Motor neuron (in vitro differentiated cells): ENCODE measurements around the gene MT1H. TPM values are rescaled to one million over a fixed set of nuclear protein-coding genes. Genes with fewer than 3 reads are reported as not detected.

ENCODE experiments used
- ATAC-seq, 8 experiments: fragments of 200-7000 bp; cut with Tn5 transposase; replicated peaks in 6 of 8; 2 replicates each; pipeline ENCODE4 v1.8.0; 2021; ENCODE audit warnings: mild to moderate bottlenecking in 8 of 8, moderate library complexity in 8 of 8
- H3K27ac ChIP-seq, 2 donors: fragments of 250-450 bp; sonication (Bioruptor Pico); 2 replicates each; pipeline ENCODE4 v1.9.0; 2021; ENCODE audit warnings: antibody characterized with exemption in 2 of 2, mild to moderate bottlenecking in 2 of 2, moderate library complexity in 1 of 2
- H3K4me1 ChIP-seq, 2 donors: fragments of 250-450 bp; sonication (Bioruptor Pico); replicated peaks in 1 of 2; 2 replicates each; pipeline ENCODE4 v1.6.1; 2021; ENCODE audit warnings: antibody characterized with exemption in 2 of 2, mild to moderate bottlenecking in 2 of 2, moderate library complexity in 1 of 2
- H3K4me3 ChIP-seq, 5 donors: fragments of 250-450 bp; sonication (Bioruptor Pico); 2 replicates each; pipeline ENCODE4 v1.9.0; 2021; ENCODE audit warnings: antibody characterized with exemption in 5 of 5, mild to moderate bottlenecking in 5 of 5, moderate library complexity in 4 of 5
- WGBS, 10 experiments: fragments of 450-650 bp; shearing (Covaris generic); methylation state at CpG; one replicate each; pipeline ENCODE4 v1.0.0; 2022; 5-methylcytosine and 5-hydroxymethylcytosine counted together
- in situ Hi-C, 9 experiments: fragments of 400-800 bp; cut with MboI; loops; one replicate each; pipeline ENCODE4 v1.15.0; 2021; ENCODE audit warnings: low sequenced_read_pairs in 9 of 9, low pct_unique_long_range_greater_than_20kb in 2 of 9; ENCODE audit not compliant: unreplicated experiment in 9 of 9
- total RNA-seq, 8 experiments: library from RNA; unstranded; fragments of 300-600 nt; gene quantifications; 2 replicates each; pipeline versions ENCODE4 v1.2.3 to v1.2.4, GENCODE V29; 2022

Gene MT1H
- total RNA-seq, 8 experiments from 2014 or later, result 0.66 to 9.9 TPM; not detected in 6

- ATAC-seq, result no peak
- in situ Hi-C loops, result no loop called here
- H3K27ac ChIP-seq, result no peak overlapping the region
- H3K4me1 ChIP-seq, result peaks cover 4 to 15% of the 10 kb centered on the region in 2 donors
- 40 to 93% (median 79%) methylated on average over 1 to 2 of the region's 2 CpGs; no CpG with 5 or more reads in 7 of the 10 experiments for WGBS, 10 experiments
- no peak overlapping the region for H3K4me3 ChIP-seq
Measured at GRCh38 chr16:56641166-56641565, 28.4 kb upstream of the MT1H start.

GRCh38 chr16:56643080-56643778 is 26.4 kb upstream of the MT1H start:
- no peak overlapping the region for H3K4me3 ChIP-seq
- in situ Hi-C loops, result no loop called here
- 5 to 40% (median 8%) methylated on average over 2 to 20 of the region's 42 CpGs; no CpG with 5 or more reads in 4 of the 10 experiments for WGBS, 10 experiments

GRCh38 chr16:56643833-56644232 is 25.8 kb upstream of the MT1H start:
- in situ Hi-C loops, result no loop called here
- ATAC-seq, result no peak
- WGBS, 10 experiments, result 20 to 44% (median 29%) methylated on average over 1 to 4 of the region's 5 CpGs; no CpG with 5 or more reads in 5 of the 10 experiments
- Histone ChIP-seq H3K4me1 (peaks cover under 1 to 6% of the 10 kb centered on the region in 2 donors), H3K4me3 (no peak overlapping the region), H3K27ac (no peak overlapping the region)

More at GRCh38 chr16:56643080-56643778, 26.4 kb upstream of the MT1H start:
- peak; percentile 71 to 98 (median 92) for ATAC-seq
- Histone ChIP-seq H3K27ac (no peak overlapping the region), H3K4me1 (peaks cover 4 to 12% of the 10 kb centered on the region in 2 donors)

- in situ Hi-C loops, result no loop called here
- 20 to 86% (median 50%) methylated on average over 1 of the region's 1 CpG; no CpG with 5 or more reads in 3 of the 10 experiments for WGBS, 10 experiments
Measured at GRCh38 chr16:56645311-56645710, 24.3 kb upstream of the MT1H start.

GRCh38 chr16:56645838-56646237 is 23.8 kb upstream of the MT1H start:
- H3K4me3 ChIP-seq, result no peak overlapping the region
- no peak overlapping the region for H3K27ac ChIP-seq
- in situ Hi-C loops, result no loop called here
- H3K4me1 ChIP-seq, result peaks cover 0 to 6% of the 10 kb centered on the region in 2 donors
- 0 to 17% (median 0%) methylated on average over 1 of the region's 1 CpG; no CpG with 5 or more reads in 5 of the 10 experiments for WGBS, 10 experiments
- no peak for ATAC-seq

More at GRCh38 chr16:56645311-56645710, 24.3 kb upstream of the MT1H start:
- peaks cover 0 to 6% of the 10 kb centered on the region in 2 donors for H3K4me1 ChIP-seq
- no peak overlapping the region for H3K4me3 ChIP-seq
- ATAC-seq, result no peak
- no peak overlapping the region for H3K27ac ChIP-seq

- peak in 1 of 8 experiments; percentile 25 for ATAC-seq
- 0 to 100% (median 42%) methylated on average over 1 to 18 of the region's 33 CpGs; no CpG with 5 or more reads in 2 of the 10 experiments for WGBS, 10 experiments
- Histone ChIP-seq H3K4me1 (peaks cover 0 to 6% of the 10 kb centered on the region in 2 donors), H3K4me3 (no peak overlapping the region), H3K27ac (no peak overlapping the region)
- in situ Hi-C loops, result no loop called here
Measured at GRCh38 chr16:56647641-56648431, 21.8 kb upstream of the MT1H start.

GRCh38 chr16:56649271-56649670 is 20.3 kb upstream of the MT1H start:
- Histone ChIP-seq H3K4me3 (no peak overlapping the region), H3K27ac (no peak overlapping the region), H3K4me1 (no peaks in the 10 kb centered on the region)
- ATAC-seq, result no peak
- in situ Hi-C loops, result no loop called here
- 50% methylated on average over 1 of the region's 2 CpGs; no CpG with 5 or more reads in 9 of the 10 experiments for WGBS, 10 experiments

- H3K4me3 ChIP-seq, result no peak overlapping the region
- H3K27ac ChIP-seq, result no peak overlapping the region
- in situ Hi-C loops, result no loop called here
- ATAC-seq, result no peak
- WGBS, 10 experiments, result 29 to 79% (median 55%) methylated on average over 1 to 3 of the region's 3 CpGs; no CpG with 5 or more reads in 2 of the 10 experiments
- H3K4me1 ChIP-seq, result no peaks in the 10 kb centered on the region
Measured at GRCh38 chr16:56649820-56650219, 19.8 kb upstream of the MT1H start.

- H3K27ac ChIP-seq, result no peak within 1 kb of the TSS
- no peak within 1 kb of the TSS for H3K4me3 ChIP-seq
- H3K4me1 ChIP-seq, result no peaks in the 10 kb centered on the region
- WGBS, 10 experiments, result 36 to 100% (median 58%) methylated on average over 1 to 5 of the region's 7 CpGs; no CpG with 5 or more reads in 4 of the 10 experiments
- no peak for ATAC-seq
- in situ Hi-C loops, result no loop called here
Measured at GRCh38 chr16:56651586-56651985, 18.0 kb upstream of the MT1H start, which contains the start of gene MT1B. TSS of gene MT1B (plus strand) at chr16:56651886. CDS start at chr16:56651954, 68 bp downstream.

- WGBS, 10 experiments, result 33 to 40% methylated on average over 1 of the region's 1 CpG; no CpG with 5 or more reads in 8 of the 10 experiments
- H3K4me3 ChIP-seq, result no peak overlapping the region
- ATAC-seq, result no peak
- in situ Hi-C loops, result no loop called here
- H3K4me1 ChIP-seq, result peaks cover 0 to 4% of the 10 kb centered on the region in 2 donors
- no peak overlapping the region for H3K27ac ChIP-seq
Measured at GRCh38 chr16:56652600-56652999, 17.0 kb upstream of the MT1H start.

- Histone ChIP-seq H3K4me1 (peaks cover 3 to 8% of the 10 kb centered on the region in 2 donors), H3K4me3 (no peak overlapping the region), H3K27ac (no peak overlapping the region)
- in situ Hi-C loops, result no loop called here
- 40 to 77% (median 57%) methylated on average over 2 to 7 of the region's 7 CpGs; no CpG with 5 or more reads in 1 of the 10 experiments for WGBS, 10 experiments
- no peak for ATAC-seq
Measured at GRCh38 chr16:56653218-56653617, 16.4 kb upstream of the MT1H start.

- Histone ChIP-seq H3K4me3 (peak within 1 kb of the TSS; percentile 27 to 36 (median 33)), H3K4me1 (peaks cover 8 to 16% of the 10 kb centered on the region in 2 donors), H3K27ac (no peak within 1 kb of the TSS)
- in situ Hi-C loops, result no loop called here
- peak; percentile 38 to 91 (median 88) for ATAC-seq
- WGBS, 10 experiments, result 0 to 20% (median 0%) methylated on average over 1 to 3 of the region's 46 CpGs; no CpG with 5 or more reads in 4 of the 10 experiments
Measured at GRCh38 chr16:56657555-56658326, 11.9 kb upstream of the MT1H start, which contains the start of gene MT1F. TSS of gene MT1F (plus strand) at chr16:56657959. CDS start at chr16:56658059, 100 bp downstream.
